GM21619 (cell line): ENCODE data around the gene CASZ1.

ENCODE experiments used
- ATAC-seq: cut with Tn5 transposase; IDR thresholded peaks from one replicate; pipeline ENCODE4 v1.9.1; 2021; ENCODE audit not compliant: unreplicated experiment

Gene CASZ1

DNA sequence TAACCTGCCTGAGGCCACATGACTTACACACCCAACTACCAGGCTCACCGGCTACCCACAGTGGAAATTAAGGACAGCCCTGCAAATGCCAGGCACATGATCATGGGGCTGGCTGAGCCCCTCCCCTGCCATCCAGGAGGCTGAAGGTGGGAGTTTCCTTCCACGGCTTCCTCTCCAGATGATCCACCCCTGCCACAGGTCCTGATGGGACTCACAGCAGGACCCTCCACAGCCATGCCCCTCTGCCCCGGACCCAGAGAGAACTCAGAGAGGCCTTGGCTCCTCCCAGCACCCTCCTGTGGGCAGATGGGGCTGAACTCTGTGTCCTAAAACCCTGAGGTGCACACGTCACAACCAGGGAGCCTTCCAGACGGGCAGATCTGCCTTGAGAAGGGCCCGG is 29.1 kb upstream of the CASZ1 start:
- ATAC-seq = no peak

DNA sequence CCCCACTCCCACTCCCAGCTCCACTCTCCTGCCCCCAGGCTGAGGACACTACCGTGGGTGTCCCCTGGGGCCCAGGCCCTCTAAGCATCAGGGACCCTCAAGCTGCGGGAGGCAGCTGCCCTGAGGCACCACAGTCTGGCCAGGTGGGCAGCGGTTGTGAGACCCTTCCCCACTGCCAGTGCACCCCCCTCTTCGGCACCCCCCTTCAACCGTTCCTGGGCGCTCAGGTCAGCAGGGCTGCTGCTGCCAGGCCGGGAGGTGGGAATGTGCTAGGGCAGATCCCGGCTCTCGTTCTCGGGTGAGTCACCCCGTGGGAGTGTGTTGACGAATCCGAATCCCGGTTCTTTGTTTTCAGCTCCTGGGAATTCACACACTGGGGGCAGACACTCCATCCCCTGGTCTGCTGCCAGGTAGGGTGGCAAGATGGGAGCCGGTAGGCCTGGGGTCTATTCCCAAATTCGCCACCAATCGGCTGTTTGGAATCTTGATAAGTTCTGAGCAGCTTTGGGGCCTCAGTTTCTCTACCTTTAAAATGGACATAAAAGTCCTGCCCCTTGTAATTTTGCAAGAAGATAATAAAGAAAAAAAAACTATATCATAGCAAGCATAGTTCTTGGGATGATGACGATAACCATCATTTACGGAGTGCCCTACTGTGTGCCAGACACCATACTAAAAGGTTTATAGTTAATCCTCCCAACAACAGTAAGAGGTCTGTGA is 28.5 kb upstream of the CASZ1 start:
- no peak for ATAC-seq

DNA sequence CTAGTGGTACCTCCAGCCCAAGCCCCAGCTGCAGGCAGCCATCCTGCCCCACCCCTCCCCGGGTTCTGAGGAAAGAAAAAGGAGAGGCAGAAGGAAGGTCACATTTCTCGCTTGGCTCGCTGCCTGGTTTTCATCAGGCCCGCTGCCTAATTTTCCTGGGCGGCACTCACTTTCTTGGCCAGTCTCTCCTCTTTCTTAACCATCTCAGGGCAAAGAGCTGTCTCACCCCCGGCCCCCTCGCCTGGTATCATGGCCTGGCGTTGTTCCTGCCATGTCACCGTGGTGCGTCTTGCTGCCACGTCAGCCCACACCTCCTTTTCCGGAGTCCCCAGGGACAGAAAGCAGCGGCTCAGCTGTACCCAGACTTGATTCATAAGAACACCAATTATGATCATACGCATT is 26.6 kb upstream of the CASZ1 start:
- no peak for ATAC-seq

DNA sequence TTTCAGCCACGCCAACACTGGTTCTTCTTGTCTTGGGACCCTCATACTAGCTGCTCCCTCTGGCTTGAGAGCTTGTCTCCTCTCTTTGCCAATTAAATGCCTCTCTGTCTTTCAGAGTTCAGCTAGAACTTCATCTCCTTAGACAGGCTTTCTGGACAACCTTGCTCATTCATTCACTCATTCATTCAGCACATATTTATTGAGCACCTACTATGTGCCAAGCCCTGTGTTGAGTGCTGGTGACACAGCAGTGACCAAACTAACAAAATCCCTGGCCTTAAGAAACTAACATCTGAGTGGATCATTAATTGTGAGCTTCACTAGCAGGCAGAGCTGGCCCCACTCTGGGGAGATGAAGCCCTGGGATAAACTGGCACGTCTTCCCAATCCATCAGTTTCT is 24.9 kb upstream of the CASZ1 start:
- no peak for ATAC-seq

DNA sequence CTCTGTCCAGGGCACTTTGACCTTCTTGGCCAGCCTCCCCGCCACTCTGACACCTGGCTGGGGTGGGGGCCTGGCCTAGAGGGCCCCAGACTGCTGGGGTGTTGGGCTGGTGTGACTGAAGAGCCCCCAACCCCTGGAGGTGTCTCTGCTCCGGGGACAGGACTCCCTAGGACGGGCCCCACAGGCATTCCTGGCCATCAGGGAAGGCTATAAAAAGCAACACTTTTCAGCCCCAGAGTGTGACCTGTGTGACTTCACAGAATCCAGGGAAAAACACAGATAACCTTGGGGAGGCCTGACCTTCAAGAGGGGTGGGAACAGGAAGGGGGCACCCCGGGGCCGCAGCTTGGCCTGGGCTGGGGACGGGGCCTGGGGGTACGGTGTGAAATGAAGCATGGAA is 24.0 kb upstream of the CASZ1 start:
- ATAC-seq = no peak

DNA sequence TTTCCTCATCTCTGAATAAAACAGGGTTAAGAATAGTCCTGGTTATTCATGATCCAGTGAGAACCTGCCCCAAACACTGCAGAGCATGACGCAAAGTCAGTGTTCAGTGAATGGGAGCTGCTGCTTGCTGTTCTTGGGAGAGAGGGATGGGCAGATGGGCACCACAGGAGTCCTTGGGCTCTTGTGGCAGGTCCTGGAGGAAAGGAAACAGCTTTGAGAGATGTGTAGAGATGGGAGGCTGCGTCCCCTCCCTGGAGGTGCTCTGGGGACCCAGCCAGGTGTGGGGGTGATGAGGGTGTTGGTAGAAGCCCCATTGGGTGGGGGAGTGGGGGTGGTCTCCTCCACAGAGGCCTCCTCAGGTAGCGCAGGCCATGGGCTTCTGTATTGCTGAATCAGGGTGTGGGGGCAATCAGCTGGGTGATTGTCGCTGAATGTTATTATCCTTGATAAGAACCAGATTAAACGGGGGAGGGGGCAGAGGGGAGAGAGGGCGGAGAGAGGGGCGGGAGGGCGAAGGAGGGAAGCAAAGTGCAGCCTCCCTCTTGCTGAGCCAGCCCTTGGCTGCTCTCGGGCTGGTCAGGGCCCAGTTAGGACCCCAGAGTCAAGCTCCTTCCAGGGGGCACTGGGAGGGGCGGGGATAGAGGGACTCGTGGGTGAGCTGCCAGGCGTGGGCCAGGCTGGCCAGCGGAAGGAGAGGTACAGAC is 22.9 kb upstream of the CASZ1 start:
- ATAC-seq = no peak

DNA sequence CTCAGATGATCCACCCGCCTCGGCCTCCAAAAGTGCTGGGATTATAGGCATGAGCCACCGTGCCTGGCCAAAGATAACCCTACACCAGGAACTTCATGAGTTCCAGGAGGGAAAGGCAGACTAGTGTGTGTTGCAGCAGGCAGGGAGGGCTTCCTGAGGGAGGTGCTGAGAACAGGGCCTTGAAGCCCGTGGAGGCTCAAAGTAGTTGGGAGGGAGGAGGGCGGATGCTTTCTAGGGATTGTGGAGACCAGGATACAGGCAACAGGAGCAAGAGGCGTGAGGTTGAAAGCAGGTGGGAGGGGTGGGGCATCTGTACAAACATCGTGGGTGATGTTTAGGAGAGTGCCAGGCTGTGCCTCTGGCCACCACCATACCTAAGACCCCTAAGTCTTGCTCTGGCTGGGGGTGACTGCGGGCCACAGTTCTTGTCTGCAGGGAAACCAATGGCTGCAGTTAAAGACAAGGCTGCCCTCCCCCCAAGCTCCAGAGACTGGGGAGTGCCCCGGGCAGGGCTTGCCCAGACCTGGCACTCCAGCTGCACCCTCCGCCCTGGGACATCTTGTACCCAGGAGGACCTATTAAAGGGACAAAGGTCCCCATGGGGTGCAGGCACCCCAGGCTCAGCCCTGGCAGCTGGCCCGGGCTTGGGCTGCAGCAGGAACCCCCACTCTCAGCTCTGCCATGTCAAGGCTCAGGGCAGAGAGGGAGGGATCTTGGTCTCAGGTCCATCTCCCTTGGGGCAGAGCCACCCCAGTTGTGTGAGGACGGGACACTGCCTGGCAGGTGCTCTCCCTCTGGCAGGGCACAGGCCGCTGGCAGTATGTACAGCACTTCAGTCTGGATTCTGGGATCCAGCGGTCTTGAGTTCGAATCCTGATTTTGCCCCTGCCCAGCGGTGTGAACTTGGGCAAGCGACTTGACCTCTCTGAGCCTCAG is 22.1 kb upstream of the CASZ1 start:
- no peak for ATAC-seq

DNA sequence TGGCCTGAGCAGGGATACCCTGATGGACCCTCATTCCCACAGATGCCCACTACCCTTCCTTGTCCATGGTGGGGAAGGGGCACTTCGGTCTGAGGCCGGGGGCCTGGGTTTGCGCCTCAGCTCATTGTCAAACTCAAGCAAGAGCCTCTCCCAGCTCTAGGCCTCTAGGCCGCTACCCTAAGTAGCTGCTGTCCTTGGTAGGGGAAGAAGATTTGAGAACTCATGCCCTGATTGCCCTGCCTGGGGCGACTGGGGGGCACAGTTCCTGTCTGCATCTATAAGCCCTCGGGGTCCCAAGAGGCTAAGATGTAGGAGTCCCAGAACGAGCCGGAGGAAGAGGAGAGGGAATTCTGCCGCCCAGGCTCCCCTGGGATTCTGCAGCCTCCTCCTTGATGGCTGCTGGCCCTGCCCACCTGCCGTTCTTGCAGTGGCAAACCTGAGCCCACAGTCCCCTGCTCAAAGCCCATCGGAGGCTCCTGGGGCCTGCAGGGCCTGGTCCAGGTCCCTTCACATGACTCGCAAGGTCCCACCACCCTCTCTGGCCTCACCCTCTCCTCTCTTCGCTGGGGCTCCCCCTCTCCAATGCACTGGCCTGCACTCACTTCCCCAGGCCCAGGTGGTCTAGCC is 20.4 kb upstream of the CASZ1 start:
- no peak for ATAC-seq

DNA sequence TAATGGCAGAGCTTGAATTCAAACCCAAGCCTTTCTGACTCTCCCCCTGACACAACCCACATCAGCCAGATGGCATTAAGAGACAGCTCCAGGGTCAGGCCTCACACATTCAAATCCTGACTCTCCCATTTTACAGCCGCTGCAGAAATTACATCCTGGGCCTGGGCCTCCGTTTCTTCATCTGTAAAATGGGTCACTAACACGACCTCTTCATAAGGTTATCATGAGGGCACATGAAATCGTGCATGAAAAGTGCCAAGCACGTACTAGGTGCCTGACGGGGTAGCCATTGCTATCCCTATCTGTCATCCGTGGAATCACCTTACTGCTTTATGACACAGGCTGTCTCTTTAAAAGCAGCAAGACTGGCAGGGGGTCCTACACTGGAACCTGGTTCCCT is 19.8 kb upstream of the CASZ1 start:
- no peak for ATAC-seq

DNA sequence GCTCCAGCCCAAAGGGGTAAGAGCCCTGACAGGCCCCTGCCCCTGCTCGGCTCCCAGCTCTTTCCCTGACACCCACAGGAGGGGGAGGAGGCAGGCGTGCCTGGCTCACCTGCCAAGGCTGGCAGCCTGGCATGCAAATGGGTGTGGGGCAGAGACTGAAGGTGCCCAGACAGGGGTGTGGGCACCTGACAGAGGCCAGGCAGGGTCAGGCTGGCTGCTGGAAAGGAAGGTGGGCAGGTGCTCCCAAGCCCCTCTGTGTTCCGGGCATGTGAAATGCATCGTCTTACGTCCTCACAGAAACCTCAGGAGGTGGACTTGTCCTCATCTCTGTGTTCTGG is 19.4 kb upstream of the CASZ1 start:
- no peak for ATAC-seq

DNA sequence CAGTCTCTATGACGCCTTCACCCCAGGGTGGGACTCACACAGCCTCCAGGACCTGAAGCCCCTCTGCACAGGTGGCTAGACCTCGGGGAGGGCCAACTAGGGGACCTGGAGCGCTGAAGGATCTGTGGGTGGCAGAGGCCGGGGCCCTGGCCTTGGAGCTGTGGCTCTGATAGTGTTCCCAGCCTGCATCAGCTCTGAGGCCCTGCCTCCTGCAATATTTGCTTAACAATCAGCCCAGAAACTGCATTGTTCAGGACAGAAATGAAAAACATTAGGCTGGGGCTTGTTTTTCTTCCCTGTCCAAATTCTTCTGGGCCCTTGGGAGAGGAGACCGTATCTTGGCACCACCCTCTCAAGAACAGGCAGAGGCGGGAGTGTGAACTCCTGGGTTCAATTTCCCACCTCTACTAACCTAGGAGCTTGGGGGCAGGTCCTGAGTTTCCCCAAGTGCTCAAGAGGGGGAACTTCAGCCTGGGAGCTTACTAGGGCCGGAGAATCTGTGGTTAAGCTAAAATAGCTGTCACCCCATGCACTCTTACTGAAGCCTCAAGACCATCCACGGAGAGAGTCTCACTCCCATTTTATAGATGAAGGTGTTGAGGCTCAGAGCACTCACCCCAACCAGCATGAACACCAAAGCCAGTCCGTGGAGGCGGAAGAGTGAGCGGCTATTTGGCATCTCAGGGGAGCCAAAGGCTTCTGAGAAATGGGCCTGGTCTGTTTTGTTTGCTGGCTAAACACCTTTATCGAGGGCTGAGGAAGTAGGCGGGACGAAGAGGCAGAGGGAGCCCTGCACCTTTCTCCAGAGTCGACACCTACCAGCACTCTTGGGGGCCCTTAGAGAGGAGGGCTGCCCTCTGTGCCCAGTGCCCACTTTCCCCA is 18.8 kb upstream of the CASZ1 start:
- ATAC-seq = no peak

DNA sequence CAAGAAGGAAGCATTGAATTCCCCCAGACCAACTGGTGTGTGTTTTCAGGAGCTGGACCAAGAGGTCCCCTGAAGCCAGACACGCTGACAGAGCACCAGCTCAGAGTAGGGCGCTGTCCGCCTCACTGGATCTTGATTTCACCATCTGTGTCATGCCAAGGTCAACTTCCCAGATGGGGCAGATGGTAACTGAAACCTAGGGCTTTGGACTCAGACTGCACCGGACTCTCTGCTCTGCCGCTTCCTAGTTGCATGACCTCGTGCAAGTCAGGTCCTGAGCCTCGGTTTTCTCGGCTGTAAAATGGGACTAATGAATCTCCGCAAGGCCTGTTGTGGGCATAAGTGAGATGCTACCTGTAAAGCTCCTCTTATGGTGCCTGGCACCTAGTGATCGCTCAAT is 17.9 kb upstream of the CASZ1 start:
- no peak for ATAC-seq

DNA sequence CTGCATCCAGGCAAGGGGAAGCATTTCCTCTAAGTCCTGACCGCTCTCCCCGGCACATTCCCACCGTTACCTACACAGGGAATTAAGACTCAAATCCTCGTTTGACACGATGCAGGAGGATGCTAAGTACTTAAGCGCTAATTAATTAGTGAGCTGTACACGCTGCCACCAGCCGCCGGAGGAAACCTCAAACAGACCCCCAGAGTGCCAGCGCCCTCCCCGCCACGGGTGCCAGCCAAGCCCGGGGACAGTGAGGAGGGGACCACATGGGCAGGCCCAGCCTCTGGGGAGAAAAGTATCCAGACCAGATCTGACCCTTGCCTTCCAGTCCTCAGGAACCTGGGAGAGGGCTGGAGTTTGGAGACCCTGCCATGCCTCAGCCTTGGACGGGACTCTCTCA is 17.4 kb upstream of the CASZ1 start:
- ATAC-seq = no peak

DNA sequence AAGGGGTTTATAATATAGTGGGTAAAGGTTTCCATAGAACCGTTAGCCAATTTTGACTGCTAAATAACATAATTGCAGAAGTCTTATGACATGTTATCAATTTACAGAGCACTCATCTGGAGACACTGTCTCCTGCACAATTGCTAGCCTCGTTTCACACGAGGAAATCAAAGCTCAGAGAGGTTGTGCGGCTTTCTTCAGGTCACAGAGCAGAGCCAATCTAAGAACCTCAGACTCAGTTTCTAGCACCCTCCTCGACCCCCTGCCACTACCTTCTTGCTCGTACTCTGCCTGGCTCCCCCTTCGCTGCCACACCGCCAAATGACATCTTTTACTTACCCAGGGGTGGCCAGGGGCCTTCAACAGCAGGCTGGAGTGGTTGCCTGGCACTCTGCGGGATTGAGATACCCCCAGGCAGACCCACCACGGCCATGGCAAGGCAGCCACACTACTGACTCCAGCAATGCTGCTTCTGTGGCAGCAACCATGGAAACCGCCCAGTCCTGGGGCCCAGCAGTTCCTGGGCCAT is 16.0 kb upstream of the CASZ1 start:
- no peak for ATAC-seq

DNA sequence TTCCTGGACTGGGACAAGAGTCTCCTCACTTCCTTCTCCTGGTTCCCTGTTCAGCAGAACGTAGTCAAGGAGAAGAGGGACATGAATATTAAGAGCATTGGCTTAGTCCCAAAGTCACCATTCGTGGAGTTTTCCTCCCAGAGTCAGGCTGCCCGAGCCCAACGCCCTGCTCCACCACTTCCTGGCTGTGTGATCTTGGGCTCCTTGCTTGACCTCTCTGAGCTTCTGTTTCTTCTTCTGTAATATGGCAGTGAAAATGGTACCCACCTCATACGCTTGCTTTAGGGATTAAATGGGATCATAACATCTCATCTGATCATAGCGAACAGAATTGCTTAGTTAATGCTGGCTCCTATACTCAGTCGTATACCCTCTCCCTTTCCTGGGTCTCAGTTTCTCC is 12.0 kb upstream of the CASZ1 start:
- ATAC-seq = no peak

DNA sequence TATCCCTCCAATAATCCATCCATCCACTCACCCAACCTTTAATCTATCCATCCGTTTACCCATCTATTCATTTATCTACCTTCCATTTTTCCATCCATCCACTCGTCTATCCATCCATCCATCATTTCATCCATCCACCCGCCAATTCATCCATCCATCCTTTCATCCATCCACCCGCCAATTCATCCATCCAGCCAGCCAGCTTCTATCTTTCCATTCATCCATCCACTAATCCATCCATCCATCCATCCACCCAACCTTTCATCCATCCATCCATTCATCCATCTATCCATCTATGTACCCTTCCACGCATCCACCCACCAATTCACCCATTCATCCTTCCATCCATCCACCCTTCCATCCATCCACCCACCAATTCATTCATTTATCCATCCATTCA is 10.5 kb upstream of the CASZ1 start:
- ATAC-seq = no peak

DNA sequence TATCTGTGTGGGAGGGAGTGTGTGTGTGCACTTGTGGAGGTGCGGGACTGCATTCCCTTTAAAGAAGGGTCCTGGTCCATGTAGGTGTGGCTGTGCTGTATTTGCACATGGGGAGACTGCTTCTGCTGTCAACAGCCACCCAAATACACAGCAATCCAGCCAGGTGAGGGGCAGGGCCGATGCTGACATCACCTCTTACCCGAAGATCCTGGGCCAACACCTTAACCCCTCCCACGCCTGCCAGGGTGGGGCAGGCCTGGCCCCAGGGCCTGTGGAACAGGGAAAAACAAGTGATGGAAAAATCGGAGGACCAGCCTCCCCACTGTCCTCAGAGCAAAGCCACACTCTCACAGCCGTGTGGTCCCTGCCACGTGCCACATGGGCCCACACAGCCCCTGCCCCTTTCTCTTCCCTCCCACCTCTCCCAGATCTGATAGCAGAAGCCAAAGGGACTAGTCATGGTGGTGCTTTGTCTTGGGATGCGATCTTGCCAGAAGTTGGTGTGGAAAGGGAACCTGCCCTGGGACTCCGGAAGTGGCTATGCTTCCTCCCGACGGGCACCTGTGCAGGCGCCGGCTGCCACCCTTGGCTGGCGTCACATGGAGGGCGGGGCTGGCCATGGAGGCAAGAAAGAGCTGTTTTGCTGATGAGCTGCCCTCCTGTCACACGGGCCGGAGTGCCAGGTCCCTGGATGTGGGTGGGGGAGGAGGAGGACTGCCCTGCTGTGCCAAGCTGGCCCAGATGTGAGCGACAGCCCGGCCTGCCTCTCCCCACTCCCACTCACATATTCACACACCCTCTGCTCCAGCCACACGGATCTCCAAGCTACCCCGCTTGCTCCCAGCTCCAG is 7.8 kb upstream of the CASZ1 start:
- ATAC-seq = no peak

DNA sequence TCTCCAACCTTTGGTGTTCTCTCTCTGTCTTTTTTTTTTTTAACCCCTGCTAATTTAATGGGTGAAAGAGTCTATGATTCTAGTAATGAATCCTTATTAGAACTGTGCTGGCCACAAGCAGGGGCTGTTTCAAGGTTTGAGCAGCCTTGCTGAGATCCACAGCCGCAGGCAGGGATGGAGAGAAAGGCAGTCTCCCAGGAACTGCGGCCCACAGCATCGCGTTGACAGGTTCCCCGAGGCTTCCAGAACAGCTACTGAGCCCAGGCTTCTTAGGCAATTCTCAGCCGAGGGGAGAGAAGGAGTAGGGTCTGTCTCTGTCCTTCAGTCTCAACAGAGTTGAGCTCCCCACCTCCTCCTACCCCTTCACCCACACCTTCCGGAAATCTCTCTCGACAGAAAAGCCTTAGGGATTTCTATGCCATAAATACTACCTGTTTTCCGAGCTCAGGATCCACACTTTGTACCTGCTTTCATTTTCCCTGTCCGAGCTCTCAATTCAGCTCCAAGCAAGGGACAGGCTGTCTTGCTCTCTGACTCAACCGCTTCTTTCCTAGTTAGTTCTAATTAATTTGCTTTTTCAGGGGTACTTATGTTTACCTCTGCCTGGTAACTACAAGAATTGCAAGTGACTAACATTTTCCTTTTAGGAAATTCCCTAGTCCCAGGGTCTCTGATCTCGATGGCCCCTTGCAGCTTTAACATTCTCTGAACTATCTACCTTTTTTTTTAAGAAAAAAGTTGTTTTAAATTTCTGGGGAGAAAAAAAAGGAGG is 6.7 kb upstream of the CASZ1 start:
- ATAC-seq = no peak

DNA sequence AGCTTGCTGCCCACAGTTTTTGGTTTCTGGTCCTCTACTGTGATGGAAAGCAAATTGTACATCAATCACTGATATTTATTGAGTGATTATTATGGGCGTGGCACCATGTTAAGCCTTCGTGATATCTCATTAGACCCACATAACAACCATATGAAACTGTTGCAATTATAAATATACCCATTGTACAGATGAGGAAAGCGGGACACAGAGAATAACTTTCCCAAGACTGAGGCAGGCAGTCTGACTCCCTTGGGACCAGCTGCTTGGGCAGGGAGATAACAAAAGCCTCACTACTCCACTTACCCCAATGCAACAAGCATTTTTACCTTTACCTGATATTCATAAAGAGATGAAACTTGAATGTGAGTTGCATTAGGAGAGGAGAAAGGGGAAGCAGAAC is 4.3 kb upstream of the CASZ1 start:
- no peak for ATAC-seq
